LNCAP (cell line): Measurements from ENCODE around the gene RFX7.
A peak's percentile ranks its signal among the peaks of the same experiment; 100 is the strongest.

ENCODE experiments used
- TF ChIP-seq, protein P1 (sequence below): fragments of 450-650 bp; IDR thresholded peaks from 2 replicates; pipeline ENCODE4 v1.5.1; 2017; ENCODE audit warnings: mild to moderate bottlenecking

Gene RFX7

DNA sequence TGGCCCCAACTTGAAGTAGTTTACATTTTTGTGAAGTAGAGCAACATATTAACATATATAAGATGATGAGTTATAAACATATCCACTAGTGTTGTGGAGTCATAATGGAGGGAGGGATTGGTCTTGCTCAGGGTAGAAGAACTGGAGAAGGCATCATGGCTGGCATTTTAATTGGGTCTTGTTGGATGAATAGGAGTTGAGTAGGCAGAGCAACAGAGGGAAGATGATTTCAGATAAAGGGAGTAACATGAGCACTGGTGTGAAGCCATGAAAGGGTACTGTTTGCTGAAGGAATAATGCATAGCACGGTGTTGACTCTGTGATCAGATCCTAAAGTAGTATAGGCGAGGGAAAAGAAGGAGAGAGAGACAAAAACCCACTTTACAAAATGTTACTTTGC is 3.6 kb upstream of the RFX7 start:
- TF ChIP-seq, protein P1, sequence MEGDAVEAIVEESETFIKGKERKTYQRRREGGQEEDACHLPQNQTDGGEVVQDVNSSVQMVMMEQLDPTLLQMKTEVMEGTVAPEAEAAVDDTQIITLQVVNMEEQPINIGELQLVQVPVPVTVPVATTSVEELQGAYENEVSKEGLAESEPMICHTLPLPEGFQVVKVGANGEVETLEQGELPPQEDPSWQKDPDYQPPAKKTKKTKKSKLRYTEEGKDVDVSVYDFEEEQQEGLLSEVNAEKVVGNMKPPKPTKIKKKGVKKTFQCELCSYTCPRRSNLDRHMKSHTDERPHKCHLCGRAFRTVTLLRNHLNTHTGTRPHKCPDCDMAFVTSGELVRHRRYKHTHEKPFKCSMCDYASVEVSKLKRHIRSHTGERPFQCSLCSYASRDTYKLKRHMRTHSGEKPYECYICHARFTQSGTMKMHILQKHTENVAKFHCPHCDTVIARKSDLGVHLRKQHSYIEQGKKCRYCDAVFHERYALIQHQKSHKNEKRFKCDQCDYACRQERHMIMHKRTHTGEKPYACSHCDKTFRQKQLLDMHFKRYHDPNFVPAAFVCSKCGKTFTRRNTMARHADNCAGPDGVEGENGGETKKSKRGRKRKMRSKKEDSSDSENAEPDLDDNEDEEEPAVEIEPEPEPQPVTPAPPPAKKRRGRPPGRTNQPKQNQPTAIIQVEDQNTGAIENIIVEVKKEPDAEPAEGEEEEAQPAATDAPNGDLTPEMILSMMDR, result no peak

DNA sequence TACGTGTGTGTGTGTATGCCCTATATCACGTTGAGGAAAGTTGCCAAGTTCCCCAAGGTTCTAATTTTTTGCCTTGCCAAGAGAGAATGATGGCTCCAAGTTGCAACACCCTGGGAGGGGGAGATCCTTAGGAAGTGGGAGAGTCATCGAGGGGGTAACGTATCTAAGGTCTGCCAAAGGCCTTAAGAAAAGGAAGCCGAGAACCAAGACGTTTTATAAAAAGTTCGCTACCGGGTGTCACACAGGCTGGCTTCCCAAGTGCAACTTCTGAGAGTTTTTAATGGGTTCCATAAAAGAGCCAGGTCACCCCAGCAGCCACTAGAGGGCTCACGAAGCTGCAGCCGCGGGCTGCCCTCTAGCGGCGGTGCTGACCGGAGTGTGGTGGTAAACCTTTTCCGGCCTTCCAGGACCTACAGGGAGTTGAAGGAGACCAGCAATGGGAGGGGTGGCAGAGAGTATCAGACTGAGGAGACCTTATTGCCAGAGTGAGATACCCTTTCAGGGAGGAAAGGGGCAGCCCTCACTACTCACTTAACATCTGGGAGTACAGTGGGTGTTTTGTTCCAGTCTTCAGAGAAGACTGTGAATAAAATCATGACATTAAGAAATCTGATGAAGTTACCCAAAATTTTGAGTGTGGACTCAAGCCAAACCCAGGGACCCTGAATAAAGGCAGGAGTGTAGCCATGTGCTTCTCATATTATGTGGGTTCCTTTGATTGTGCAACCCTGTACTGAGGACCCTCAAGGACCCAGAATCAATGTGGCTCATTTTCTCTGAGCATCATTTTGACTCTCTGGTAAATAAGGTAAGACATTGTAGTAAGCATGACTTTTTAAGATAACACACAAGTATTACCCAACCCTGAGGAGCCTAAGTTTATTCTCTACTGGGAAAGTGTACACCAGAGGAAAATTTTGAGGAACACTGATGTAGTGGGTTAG is 2.5 kb upstream of the RFX7 start:
- TF ChIP-seq, protein P1, result peak; percentile 100

DNA sequence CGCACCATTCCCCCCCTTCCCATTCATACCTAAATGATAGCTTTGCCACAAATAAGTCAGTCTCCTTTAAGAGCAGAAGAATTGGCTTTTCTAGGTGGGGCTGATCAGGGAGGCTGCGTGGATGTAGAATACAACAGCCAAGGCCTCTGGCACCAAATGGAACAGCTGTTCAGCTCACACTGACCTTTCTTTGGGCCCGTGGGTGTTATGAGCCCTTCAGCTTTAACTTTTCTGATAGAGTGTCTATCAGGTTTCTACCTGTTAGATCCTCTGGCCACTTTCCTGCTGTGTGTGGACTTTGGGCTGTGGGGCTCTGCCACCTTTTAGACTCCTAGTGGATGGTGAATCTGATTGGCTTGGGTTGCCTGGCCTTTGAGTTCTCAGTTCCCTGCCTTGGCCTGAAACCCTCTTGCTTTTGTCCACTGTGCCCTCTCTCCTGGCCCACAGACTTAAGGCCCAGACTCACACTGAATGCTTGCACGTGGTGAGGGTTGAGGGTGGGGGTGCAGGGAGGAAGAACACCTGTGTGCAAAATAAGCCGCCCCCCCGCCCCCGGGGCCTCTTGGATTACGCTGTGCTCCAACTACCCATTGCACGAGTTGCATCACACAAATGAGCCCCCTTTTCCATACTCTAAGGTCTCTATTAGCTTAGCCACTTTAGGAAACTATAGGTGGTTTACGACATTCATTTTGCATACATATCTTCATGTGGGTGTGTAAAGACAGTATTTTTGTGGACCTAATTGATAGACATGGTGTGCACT is 1.3 kb upstream of the RFX7 start:
- TF ChIP-seq, protein P1, result no peak

DNA sequence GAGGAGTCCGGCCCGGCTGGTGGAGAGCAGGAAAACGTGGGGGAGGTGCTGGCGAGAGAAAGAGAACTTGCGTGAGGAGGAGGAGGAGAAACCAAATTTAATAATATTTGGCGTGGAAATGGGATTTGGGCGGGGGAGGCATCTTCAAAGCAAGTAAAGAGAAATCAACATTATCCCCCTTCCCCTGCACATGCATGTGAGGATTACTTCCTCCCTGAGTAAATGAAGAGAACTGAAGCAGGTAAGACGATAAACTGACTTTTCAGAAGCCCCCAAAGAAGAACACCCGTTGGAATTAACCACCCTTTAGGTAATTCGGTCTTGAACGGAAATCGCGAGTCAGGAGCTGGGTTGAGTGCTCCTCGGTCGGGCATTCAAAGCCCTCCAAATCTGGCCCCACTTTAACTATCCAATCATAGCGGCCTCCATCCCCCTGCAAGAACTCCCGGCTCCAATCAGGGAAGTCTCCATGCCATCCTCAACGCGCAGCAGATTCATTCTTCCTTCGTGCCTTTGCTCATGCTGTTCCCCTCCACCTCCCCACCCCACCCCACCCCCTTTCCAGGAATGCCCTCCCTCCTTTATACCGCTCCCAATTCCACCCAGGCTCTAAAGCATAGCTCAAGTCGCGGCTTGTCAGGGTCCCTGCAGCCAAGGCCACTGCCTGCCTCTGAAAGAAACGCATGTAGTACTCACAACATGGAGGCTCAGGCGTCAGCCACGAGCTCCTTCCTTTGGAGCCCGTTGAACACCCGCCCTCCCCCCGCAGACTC is 545 bp upstream of the RFX7 start:
- TF ChIP-seq, protein P1, result no peak; the same call in 1 of the 2 replicates

DNA sequence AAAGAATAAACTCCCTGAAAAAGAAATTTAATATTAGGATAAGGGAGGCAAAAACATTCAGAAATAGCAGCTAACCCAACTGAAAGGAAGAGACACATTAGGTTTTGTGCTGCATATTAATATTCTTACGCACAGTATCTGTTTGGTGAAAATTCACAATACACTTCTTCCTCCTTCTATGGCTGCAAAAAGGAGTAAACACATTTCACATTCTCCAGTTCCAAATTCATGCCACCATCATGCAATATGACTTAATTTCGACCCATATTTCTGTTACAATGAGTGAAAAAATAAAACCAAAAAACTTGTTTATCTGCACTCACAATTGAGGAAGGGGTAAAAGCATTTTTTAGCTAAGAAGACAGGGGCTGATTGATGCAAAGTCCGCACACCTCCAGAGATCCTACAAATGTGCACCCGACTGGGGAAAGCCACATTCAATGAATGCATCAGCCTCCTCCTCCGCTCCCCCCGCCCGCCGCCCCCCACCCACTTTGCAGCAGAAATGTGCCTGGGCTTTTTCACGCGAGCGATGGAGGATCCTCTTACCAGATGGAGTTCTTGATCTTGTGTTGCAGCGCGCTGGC is 1.0 kb downstream of the RFX7 start:
- TF ChIP-seq, protein P1, result no peak

DNA sequence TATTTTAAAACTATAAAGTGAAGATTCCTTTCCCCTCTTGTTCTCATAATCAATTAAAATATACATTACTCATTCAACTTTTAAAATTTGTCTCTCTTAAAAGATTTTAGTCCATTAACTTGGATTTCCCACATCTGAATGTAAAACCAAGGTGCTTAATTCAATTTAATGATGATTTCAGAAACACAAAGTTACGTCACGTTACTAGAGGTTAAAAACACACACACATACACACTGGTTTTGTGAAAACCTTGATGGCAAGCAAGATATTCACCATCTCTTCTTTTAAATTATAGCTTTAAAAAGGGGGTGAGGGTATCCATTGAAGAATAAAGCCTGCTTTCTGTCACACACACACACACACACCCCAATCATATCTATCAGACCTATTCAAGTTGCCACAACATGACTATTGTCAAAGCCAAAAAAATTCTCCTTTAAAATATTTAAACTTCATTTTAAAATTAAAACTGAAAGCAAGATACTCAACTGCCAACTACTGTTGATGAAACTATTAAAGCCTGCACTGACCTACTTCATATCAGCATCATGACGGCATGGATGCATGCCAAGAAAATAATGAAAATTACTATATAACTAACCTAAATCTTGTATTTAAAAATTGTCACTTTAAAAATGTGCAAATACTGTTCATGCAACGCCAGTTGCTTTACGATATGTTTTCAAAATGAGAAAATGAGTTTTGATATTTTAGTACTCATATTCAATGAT is 2.1 kb downstream of the RFX7 start:
- TF ChIP-seq, protein P1, result no peak
